Progenitor cell of endocrine pancreas (in vitro differentiated cells): ENCODE results near the gene SLC39A11. TPM values are rescaled to one million over a fixed set of nuclear protein-coding genes. Genes with fewer than 3 reads are reported as not detected.

Source experiments
- DNase-seq: peaks from one replicate; pipeline ENCODE4 v3.0.0; 2021; ENCODE audit warnings: low spot score; ENCODE audit not compliant: unreplicated experiment
- H3K27ac Mint-ChIP-seq: 2 replicates; pipeline ENCODE4 v1.8.0; 2021; ENCODE audit warnings: mild to moderate bottlenecking, moderate library complexity, mixed read lengths
- H3K27me3 Mint-ChIP-seq: 2 replicates; pipeline ENCODE4 v1.8.0; 2021; ENCODE audit warnings: mixed read lengths
- H3K36me3 Mint-ChIP-seq: 2 replicates; pipeline ENCODE4 v1.8.0; 2022; ENCODE audit warnings: mixed read lengths; ENCODE audit not compliant: insufficient read depth
- H3K4me1 Mint-ChIP-seq: 2 replicates; pipeline ENCODE4 v1.8.0; 2021; ENCODE audit warnings: low read depth, mixed read lengths
- H3K4me3 Mint-ChIP-seq: 2 replicates; pipeline ENCODE4 v1.8.0; 2021; ENCODE audit warnings: low read depth, mild to moderate bottlenecking, moderate library complexity, mixed read lengths
- H3K9me3 Mint-ChIP-seq: 2 replicates; pipeline ENCODE4 v1.8.0; 2021; ENCODE audit warnings: low read depth, mixed read lengths
- CTCF ChIP-seq: fragments of 200-600 bp; sonication (generic); IDR thresholded peaks from one replicate; pipeline ENCODE4 v1.5.0; 2021; ENCODE audit warnings: antibody characterized with exemption, mild to moderate bottlenecking; ENCODE audit not compliant: unreplicated experiment
- total RNA-seq: library from RNA; stranded (reverse); gene quantifications from 2 replicates; pipeline ENCODE4 v1.2.1, GENCODE V29; 2021

Gene SLC39A11
- total RNA-seq, 1 donor from 2014 or later, result 20.5 TPM

GRCh38 chr17:73029021-73029420, 63.5 kb downstream of the SLC39A11 start:
- no peak overlapping the region for H3K27ac Mint-ChIP-seq
- H3K36me3 Mint-ChIP-seq, result peaks cover 2% of the 10 kb centered on the region
- no peak overlapping the region for H3K4me3 Mint-ChIP-seq
- no peaks in the 10 kb centered on the region for H3K4me1 Mint-ChIP-seq
- TF ChIP-seq CTCF, result no peak
- no peak for DNase-seq
- H3K27me3 Mint-ChIP-seq, result peaks cover 16% of the 10 kb centered on the region
- H3K9me3 Mint-ChIP-seq, result no peaks in the 10 kb centered on the region

- no peaks in the 10 kb centered on the region for H3K9me3 Mint-ChIP-seq
- H3K4me1 Mint-ChIP-seq, result no peaks in the 10 kb centered on the region
- peaks cover 10% of the 10 kb centered on the region for H3K27me3 Mint-ChIP-seq
- no peak overlapping the region for H3K4me3 Mint-ChIP-seq
- no peak for TF ChIP-seq CTCF
- DNase-seq, result no peak
- H3K27ac Mint-ChIP-seq, result no peak overlapping the region
- H3K36me3 Mint-ChIP-seq, result peaks cover 2% of the 10 kb centered on the region
These were observed 64.2 kb downstream of the SLC39A11 start for GRCh38 chr17:73028299-73028755.

GRCh38 chr17:73027130-73027741, 65.3 kb downstream of the SLC39A11 start:
- no peak overlapping the region for H3K27ac Mint-ChIP-seq
- H3K27me3 Mint-ChIP-seq, result peaks cover 10% of the 10 kb centered on the region
- H3K9me3 Mint-ChIP-seq, result no peaks in the 10 kb centered on the region
- H3K36me3 Mint-ChIP-seq, result peaks cover 2% of the 10 kb centered on the region
- H3K4me3 Mint-ChIP-seq, result no peak overlapping the region
- DNase-seq, result no peak
- no peak for TF ChIP-seq CTCF
- no peaks in the 10 kb centered on the region for H3K4me1 Mint-ChIP-seq

GRCh38 chr17:73025041-73025560, 67.4 kb downstream of the SLC39A11 start:
- no peak for TF ChIP-seq CTCF
- no peaks in the 10 kb centered on the region for H3K4me1 Mint-ChIP-seq
- no peaks in the 10 kb centered on the region for H3K9me3 Mint-ChIP-seq
- H3K27ac Mint-ChIP-seq, result no peak overlapping the region
- DNase-seq, result no peak
- peaks cover 2% of the 10 kb centered on the region for H3K36me3 Mint-ChIP-seq
- no peak overlapping the region for H3K4me3 Mint-ChIP-seq
- H3K27me3 Mint-ChIP-seq, result peaks cover 13% of the 10 kb centered on the region

- peaks cover 2% of the 10 kb centered on the region for H3K36me3 Mint-ChIP-seq
- peaks cover 5% of the 10 kb centered on the region for H3K9me3 Mint-ChIP-seq
- H3K4me1 Mint-ChIP-seq, result no peaks in the 10 kb centered on the region
- H3K27me3 Mint-ChIP-seq, result peaks cover 13% of the 10 kb centered on the region
- no peak overlapping the region for H3K4me3 Mint-ChIP-seq
- no peak for DNase-seq
- H3K27ac Mint-ChIP-seq, result no peak overlapping the region
- no peak for TF ChIP-seq CTCF
These were observed 68.7 kb downstream of the SLC39A11 start for GRCh38 chr17:73023759-73024158.
